ENCODE measurements around the gene FBN1.

The FBN1 gene

GRCh38 chr15:48623456-48623855 is 22.1 kb downstream of the FBN1 start:
- FAIRE-seq, result no peak
- DNase-seq (ENCODE audit: low spot score), result no peak

DNA sequence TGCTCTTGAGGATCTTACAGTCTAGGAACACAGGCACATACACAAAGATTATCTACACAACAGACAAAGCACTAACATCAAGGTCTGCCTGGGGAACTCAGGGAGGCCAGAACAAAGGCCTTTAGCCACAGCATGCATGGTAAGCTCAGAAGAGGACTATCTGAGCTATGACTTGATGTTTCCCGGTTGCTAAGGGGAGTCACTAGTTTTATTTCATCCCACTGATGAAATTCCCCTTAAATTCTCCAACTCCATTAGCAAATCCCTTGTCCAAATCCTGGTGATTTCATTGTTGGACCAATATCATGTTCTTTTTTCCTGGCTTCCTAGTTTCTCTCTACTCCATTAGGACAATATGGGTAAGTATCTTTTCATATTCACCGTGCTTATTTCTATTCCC is 23.3 kb downstream of the FBN1 start:
- no peak for DNase-seq (ENCODE audit: low spot score)
- FAIRE-seq, result no peak

GRCh38 chr15:48619446-48619845 is 26.1 kb downstream of the FBN1 start:
- no peak for DNase-seq (ENCODE audit: low spot score)
- no peak for FAIRE-seq

DNA sequence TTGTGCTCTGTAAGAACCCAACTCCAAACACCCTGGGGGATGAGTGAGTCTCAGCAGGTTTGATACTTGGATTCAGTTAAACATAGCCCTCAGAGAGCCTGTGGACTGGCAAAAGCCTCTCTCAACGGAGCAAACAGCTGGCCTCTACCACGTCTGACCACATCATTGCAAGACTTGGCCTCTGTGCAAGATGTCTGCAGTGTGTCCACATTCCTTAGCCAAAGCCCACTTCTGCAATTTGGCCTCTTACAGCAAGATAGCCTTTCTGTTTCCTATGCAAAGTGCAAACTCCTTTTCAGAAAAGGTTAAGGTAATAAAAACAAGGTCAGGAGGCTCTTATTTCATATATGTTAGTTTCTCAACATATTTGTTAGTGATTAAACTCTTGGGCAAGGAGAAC is 27.9 kb downstream of the FBN1 start:
- FAIRE-seq (no peak), DNase-seq (ENCODE audit: low spot score) (no peak)

DNA sequence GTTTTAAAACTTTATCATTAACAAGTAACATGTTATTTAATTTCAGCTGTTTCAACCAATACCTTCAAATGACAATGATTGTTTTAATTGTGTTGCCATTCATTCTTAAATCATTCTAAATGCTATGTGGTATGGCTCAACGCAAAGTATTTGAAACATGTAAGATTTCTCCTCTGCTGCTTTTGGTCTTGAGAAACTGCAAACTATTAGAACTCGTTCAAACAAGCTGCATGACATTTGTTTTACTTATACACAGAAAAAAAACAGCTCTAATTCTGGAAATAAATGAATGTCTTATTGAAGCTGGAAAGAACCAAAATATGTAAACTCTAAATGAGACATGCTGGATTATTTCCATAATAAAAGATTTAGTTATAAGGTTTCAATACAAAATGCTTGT is 29.3 kb downstream of the FBN1 start:
- DNase-seq (ENCODE audit: low spot score) (no peak), FAIRE-seq (no peak)

- FAIRE-seq, result no peak
- DNase-seq (ENCODE audit: low spot score), result no peak
These were observed 31.5 kb downstream of the FBN1 start for GRCh38 chr15:48614051-48614450.

GRCh38 chr15:48609486-48609885 is 36.0 kb downstream of the FBN1 start:
- DNase-seq (ENCODE audit: low spot score), result no peak

DNA sequence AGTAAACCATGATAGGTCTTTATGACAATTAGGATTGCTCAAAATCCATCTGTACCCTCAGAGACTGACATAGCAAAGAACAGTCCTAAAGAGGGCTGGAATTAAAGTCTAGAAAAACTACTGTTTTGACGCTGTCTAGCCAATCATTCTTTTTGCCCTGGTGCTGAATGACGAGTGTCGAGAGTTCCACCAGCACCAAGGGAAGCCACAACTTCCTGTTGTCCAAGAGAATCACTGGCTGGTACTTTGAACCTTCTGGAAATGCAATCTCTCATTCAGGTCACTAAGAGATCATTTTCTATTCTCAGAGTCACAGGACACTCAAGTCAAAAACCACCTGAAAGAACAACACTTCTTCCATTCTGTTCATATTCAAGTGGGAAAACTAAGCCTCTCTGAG is 37.7 kb downstream of the FBN1 start:
- no peak for DNase-seq (ENCODE audit: low spot score)
- FAIRE-seq, result no peak

More at GRCh38 chr15:48609486-48609885, 36.0 kb downstream of the FBN1 start:
- no peak for FAIRE-seq

GRCh38 chr15:48604567-48604966 is 40.9 kb downstream of the FBN1 start:
- DNase-seq (ENCODE audit: low spot score) (no peak), FAIRE-seq (no peak)

- no peak for DNase-seq (ENCODE audit: low spot score)
- no peak for FAIRE-seq
These were observed 41.6 kb downstream of the FBN1 start for GRCh38 chr15:48603922-48604321.

DNA sequence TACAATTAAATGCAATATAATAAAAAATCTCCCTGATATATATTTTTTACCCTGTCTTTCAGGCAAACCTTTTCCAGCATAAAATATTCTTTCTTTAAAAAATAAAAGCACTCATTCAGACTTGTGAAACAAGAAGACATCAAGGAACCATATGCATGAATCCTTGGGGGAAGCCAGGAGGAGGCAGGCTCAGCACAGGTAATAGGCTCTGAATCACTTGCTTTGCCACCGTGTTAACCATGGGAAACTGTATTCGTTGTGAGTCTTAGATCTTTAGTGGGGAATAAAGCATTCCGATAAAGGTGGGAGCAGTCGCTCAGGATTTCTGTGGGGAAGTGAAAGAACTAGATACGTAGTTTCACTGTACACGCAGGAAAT is 42.4 kb downstream of the FBN1 start:
- DNase-seq (ENCODE audit: low spot score) (no peak), FAIRE-seq (no peak)

- FAIRE-seq (no peak), DNase-seq (ENCODE audit: low spot score) (peak; percentile 12)
These were observed 43.0 kb downstream of the FBN1 start for GRCh38 chr15:48602358-48603122.

DNA sequence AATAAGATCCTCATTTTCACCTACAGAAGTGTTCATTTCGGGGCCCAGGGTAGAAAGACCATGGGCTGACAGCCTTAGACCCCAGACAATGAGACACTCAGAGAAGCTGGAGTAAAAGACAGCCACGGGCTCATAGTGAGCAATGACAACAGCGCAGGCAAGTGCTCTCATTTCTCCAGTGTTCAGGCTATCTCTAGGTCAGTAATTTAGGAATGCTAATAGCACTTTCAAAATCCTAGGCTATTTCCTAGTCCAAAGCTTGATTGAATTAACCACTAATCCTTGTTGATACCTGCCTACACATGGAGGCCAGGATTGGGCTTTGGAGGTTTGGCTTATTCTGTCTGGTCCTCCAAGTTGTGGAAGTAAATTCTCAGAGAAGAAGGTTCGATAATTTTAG is 44.4 kb downstream of the FBN1 start:
- DNase-seq (ENCODE audit: low spot score) (no peak), FAIRE-seq (no peak)

- DNase-seq (ENCODE audit: low spot score) (no peak), FAIRE-seq (no peak)
These were observed 48.7 kb downstream of the FBN1 start for GRCh38 chr15:48596841-48597240.

DNA sequence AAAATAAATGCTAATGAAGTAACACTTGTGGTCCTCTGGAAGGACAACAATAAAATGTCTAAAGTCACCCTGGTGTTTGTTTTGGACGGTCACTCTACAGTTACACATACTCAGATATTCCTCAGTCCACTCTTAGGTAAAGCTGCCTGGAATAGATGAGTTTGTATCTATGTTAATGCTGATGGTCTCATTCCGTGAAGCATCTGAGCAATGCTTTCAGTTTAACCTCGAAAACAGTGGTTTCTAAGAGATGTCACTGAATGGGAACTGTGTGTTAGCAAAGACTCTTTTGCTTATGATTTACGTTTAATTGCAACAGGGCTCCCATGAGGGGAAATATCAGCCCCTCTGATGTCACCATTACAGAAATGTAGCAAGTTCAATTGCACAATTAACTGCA is 49.1 kb downstream of the FBN1 start:
- DNase-seq (ENCODE audit: low spot score), result no peak
- FAIRE-seq, result no peak

DNA sequence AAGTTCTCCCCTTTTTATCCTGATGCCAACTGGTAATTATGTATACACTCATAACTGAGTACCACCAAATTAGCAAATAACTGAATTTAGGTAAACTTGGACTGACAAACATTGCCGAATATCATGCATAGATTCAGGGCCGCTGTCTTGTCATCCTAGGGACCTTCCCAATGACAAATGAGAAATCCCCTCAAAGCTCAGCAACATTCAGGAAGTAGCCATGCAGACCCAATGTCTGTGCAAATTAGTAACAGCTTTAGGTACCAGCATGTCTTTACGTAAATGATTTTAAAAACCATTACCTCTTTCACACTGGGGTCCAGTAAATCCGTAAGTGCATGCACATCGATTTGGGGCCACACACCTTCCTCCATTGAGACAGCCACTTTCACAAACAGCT is 49.5 kb downstream of the FBN1 start:
- DNase-seq (ENCODE audit: low spot score) (no peak), FAIRE-seq (no peak)

GRCh38 chr15:48592933-48593332 is 52.6 kb downstream of the FBN1 start:
- DNase-seq (ENCODE audit: low spot score) (no peak), FAIRE-seq (no peak)

GRCh38 chr15:48592221-48592731 is 53.2 kb downstream of the FBN1 start:
- DNase-seq (ENCODE audit: low spot score) (no peak), FAIRE-seq (no peak)

GRCh38 chr15:48590723-48591122 is 54.8 kb downstream of the FBN1 start:
- FAIRE-seq (no peak), DNase-seq (ENCODE audit: low spot score) (no peak)

DNA sequence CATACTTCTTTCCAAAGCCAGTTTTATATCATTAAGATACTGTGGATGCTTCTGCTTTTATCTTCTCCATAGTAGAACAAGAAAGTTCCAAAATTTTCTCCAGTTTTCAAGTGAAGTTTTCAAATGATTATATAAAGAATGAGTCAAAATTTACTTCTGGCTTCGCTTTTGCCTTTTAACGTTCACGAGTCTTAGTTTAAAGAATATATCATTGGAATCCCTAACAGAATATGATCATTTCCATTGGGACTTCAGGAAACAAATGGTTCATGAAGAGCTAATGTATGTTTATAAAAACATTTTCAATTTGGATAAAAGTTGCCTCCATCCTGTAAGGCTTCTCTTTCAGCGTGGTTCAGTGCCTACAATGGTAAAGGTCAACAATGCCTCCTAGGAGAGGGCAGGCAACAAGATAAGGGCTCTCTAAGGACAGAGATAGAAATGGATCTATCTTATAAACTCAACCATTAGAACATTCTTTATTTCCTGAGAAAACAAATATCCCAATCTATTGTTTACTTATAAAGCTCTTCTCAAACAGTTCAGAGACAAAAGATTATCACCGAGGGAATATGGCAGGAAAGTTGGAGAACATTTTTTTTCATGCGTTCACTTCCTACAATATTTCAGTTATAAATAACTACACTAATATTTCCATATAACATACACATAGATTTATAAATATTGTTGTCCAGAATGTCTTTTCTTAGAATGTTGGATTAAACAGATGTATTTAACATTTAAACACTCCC is 60.5 kb downstream of the FBN1 start:
- no peak for DNase-seq (ENCODE audit: low spot score)
- no peak for FAIRE-seq

GRCh38 chr15:48584090-48584811 is 61.3 kb downstream of the FBN1 start:
- FAIRE-seq (no peak), DNase-seq (ENCODE audit: low spot score) (no peak)

Measured in urothelium cell line (cell line).